GM23338 (cell line): Measurements from ENCODE around the gene TRIOBP. TPM values are rescaled to one million over a fixed set of nuclear protein-coding genes. Genes with fewer than 3 reads are reported as not detected.

Source experiments
- ATAC-seq: fragments of 200-7000 bp; cut with Tn5 transposase; 3 replicates; pipeline ENCODE4 v1.9.1; 2020
- DNase-seq: peaks from one replicate; pipeline ENCODE4 v3.0.0-alpha.2; 2015; ENCODE audit warnings: low spot score
- H2AFZ ChIP-seq: fragments of 200-600 bp; sonication (generic); 2 replicates; pipeline ENCODE4 v1.8.0; 2016; ENCODE audit warnings: antibody characterized with exemption, mild to moderate bottlenecking, moderate library complexity
- H3F3A ChIP-seq: fragments of 200-600 bp; sonication (generic); replicated peaks from 2 replicates; pipeline ENCODE4 v1.8.0; 2017; ENCODE audit warnings: antibody characterized with exemption, mixed run types, low read depth
- H3K27ac ChIP-seq: fragments of 200-600 bp; sonication (generic); 2 replicates; pipeline ENCODE4 v1.6.1; 2016; ENCODE audit warnings: low read depth
- H3K27me3 ChIP-seq: fragments of 200-600 bp; sonication (generic); 2 replicates; pipeline ENCODE4 v1.8.0; 2016; ENCODE audit warnings: mild to moderate bottlenecking, mixed run types, moderate library complexity; ENCODE audit not compliant: insufficient read depth
- H3K36me3 ChIP-seq: fragments of 200-600 bp; sonication (generic); 2 replicates; pipeline ENCODE4 v1.8.0; 2016; ENCODE audit warnings: mild to moderate bottlenecking; ENCODE audit not compliant: insufficient read depth
- H3K4me1 ChIP-seq: fragments of 200-600 bp; sonication (generic); 2 replicates; pipeline ENCODE4 v1.8.0; 2016; ENCODE audit warnings: mild to moderate bottlenecking, moderate library complexity; ENCODE audit not compliant: insufficient read depth
- H3K4me2 ChIP-seq: fragments of 200-600 bp; sonication (generic); 2 replicates; pipeline ENCODE4 v1.7.1; 2017; ENCODE audit warnings: mixed run types
- H3K4me3 ChIP-seq: fragments of 200-600 bp; sonication (generic); 2 replicates; pipeline ENCODE4 v1.6.1; 2016; ENCODE audit warnings: mixed run types
- H3K79me2 ChIP-seq: fragments of 200-600 bp; sonication (generic); replicated peaks from 2 replicates; pipeline ENCODE4 v1.8.0; 2017; ENCODE audit warnings: mild to moderate bottlenecking; ENCODE audit not compliant: insufficient read depth
- H3K9me2 ChIP-seq: fragments of 200-600 bp; sonication (generic); 2 replicates; pipeline ENCODE4 v1.8.0; 2017; ENCODE audit not compliant: insufficient read depth
- H4K20me1 ChIP-seq: fragments of 200-600 bp; sonication (generic); replicated peaks from 2 replicates; pipeline ENCODE4 v1.8.0; 2017; ENCODE audit warnings: mild to moderate bottlenecking; ENCODE audit not compliant: insufficient read depth
- H3K27ac Mint-ChIP-seq: 2 replicates; pipeline ENCODE4 v1.8.0; 2020; ENCODE audit warnings: inconsistent platforms, mild to moderate bottlenecking, moderate library complexity, mixed read lengths
- H3K27me3 Mint-ChIP-seq: 3 replicates; pipeline ENCODE4 v1.8.0; 2022; ENCODE audit warnings: low read depth, mild to moderate bottlenecking, moderate library complexity, mixed read lengths, inconsistent platforms; ENCODE audit not compliant: insufficient read depth, poor library complexity
- H3K36me3 Mint-ChIP-seq: 3 replicates; pipeline ENCODE4 v1.8.0; 2021; ENCODE audit warnings: low read depth, mild to moderate bottlenecking, inconsistent platforms, moderate library complexity, mixed read lengths
- H3K4me1 Mint-ChIP-seq: 3 replicates; pipeline ENCODE4 v1.8.0; 2020; ENCODE audit warnings: mild to moderate bottlenecking, inconsistent platforms, mixed read lengths
- H3K4me3 Mint-ChIP-seq: 3 replicates; pipeline ENCODE4 v1.8.0; 2021; ENCODE audit warnings: moderate library complexity, mild to moderate bottlenecking, inconsistent platforms, mixed read lengths
- H3K9me3 Mint-ChIP-seq: 3 replicates; pipeline ENCODE4 v1.8.0; 2020; ENCODE audit warnings: moderate library complexity, mild to moderate bottlenecking, inconsistent platforms, mixed read lengths
- CTCF ChIP-seq, 2 experiments: fragments of 200-600 bp in 1 of 2; sonication (generic) in 1 of 2; conservative IDR thresholded peaks; 2 replicates each; pipeline versions ENCODE4 v1.5.1 to v1.6.1; 2016 to 2017; ENCODE audit warnings: antibody characterized with exemption in 2 of 2, low read depth in 2 of 2, mild to moderate bottlenecking in 2 of 2, moderate library complexity in 1 of 2
- ETS1 ChIP-seq: IDR thresholded peaks from 2 replicates; pipeline ENCODE4 v1.6.1; 2016; ENCODE audit warnings: antibody characterized with exemption
- EZH2 ChIP-seq: fragments of 200-600 bp; sonication (generic); IDR thresholded peaks from one replicate; pipeline ENCODE4 v1.8.0; 2017; ENCODE audit warnings: antibody characterized with exemption, mild to moderate bottlenecking, low read depth; ENCODE audit not compliant: unreplicated experiment
- NANOG ChIP-seq: IDR thresholded peaks from 2 replicates; pipeline ENCODE4 v1.6.1; 2016; ENCODE audit warnings: antibody characterized with exemption, borderline replicate concordance
- POLR2AphosphoS5 ChIP-seq: IDR thresholded peaks from 2 replicates; pipeline ENCODE4 v1.6.1; 2016; ENCODE audit warnings: antibody characterized with exemption, low read depth
- REST ChIP-seq: IDR thresholded peaks from one replicate; pipeline ENCODE4 v1.6.1; 2018; ENCODE audit warnings: antibody characterized with exemption; ENCODE audit not compliant: unreplicated experiment
- STAT1 ChIP-seq: IDR thresholded peaks from one replicate; pipeline ENCODE4 v1.6.1; 2016; ENCODE audit warnings: antibody characterized with exemption; ENCODE audit not compliant: unreplicated experiment
- ZNF114 ChIP-seq: fragments of 250-450 bp; sonication (Bioruptor Pico); IDR thresholded peaks from 2 replicates; pipeline ENCODE4 v1.5.0; 2020; ENCODE audit warnings: mild to moderate bottlenecking, moderate library complexity
- polyA plus RNA-seq: library from polyadenylated mRNA; unstranded; fragments of >200 nt; fragmentation: Nextera tagmentation; extraction: Ambion mirVana; gene quantifications from 2 replicates; pipeline ENCODE4 v1.2.1, GENCODE V29; 2016
- total RNA-seq: library from RNA; depleted of rRNA; stranded (reverse); fragments of >200 nt; shearing (Covaris generic); gene quantifications from 2 replicates; pipeline ENCODE4 v1.2.3, GENCODE V29; 2014

TRIOBP gene
- total and polyA plus RNA-seq, 2 experiments from 2014 or later = 21.4 to 48.4 TPM

- TF ChIP-seq CTCF (conservative IDR thresholded peaks at IDR 0.05; ENCODE audit: low read depth in 2 of 2) (peak; percentile 1 to 28; a peak in 1 of 4 replicates), REST (no peak), NANOG (no peak), ZNF114 (CRISPR knock-in tag) (no peak), POLR2AphosphoS5 (peak; percentile 6; the same call in 1 of the 2 replicates), EZH2 (no peak), ETS1 (peak; percentile 71; the same call in 1 of the 2 replicates), STAT1 (no peak)
- Mint-ChIP-seq H3K9me3 (no peaks in the 10 kb centered on the region; the same call in 2 of the 3 replicates), H3K36me3 (no peaks in the 10 kb centered on the region), H3K27me3 (peaks cover 52% of the 10 kb centered on the region), H3K27ac (no peak overlapping the region), H3K4me3 (peak overlapping the region; percentile 86), H3K4me1 (peaks cover 26% of the 10 kb centered on the region)
- Histone ChIP-seq H3K4me3 (peak overlapping the region; percentile 86), H3F3A (peaks cover 20% of the 10 kb centered on the region), H4K20me1 (no peaks in the 10 kb centered on the region), H3K4me1 (peaks cover 20% of the 10 kb centered on the region), H3K4me2 (peak overlapping the region; percentile 100), H3K27ac (no peak overlapping the region), H3K36me3 (no peaks in the 10 kb centered on the region), H2AFZ (peak overlapping the region; percentile 96), H3K9me2 (no peaks in the 10 kb centered on the region), H3K79me2 (0 out of 2 replicates have a peak, but pooled peaks cover 6% of the 10 kb centered on the region), H3K27me3 (peaks cover 70% of the 10 kb centered on the region)
- peak; percentile 90 for DNase-seq
- peak; percentile 70 for ATAC-seq
Measured at GRCh38 chr22:37802310-37803194, 105.7 kb downstream of the TRIOBP start.
